AG04450 (cell line): ENCODE data around the gene MROH2A. TPM values are rescaled to one million over a fixed set of nuclear protein-coding genes. Genes with fewer than 3 reads are reported as not detected.

ENCODE experiments used
- CTCF ChIA-PET: fragments of 300-600, 350-600 bp; formaldehyde crosslinking; extraction: SDS; loops from one replicate; lab custom pipeline; 2022; ENCODE audit warnings: antibody characterized with exemption, inconsistent platforms; lab: Charles Lee
- POLR2A ChIA-PET: fragments of 350-600 bp; formaldehyde crosslinking; extraction: SDS; loops from one replicate; lab custom pipeline; 2021; ENCODE audit warnings: antibody characterized with exemption, inconsistent platforms; lab: Yijun Ruan, JAX
- DNase-seq: peaks from one replicate; pipeline ENCODE4 v3.0.0-alpha.2; 2011; ENCODE audit warnings: low read depth, low spot score
- H3K27ac ChIP-seq: one replicate; pipeline ENCODE4 v1.5.1; 2012; ENCODE audit warnings: low read depth, low read length, control low read depth
- H3K27me3 ChIP-seq: one replicate; pipeline ENCODE4 v1.6.0; 2012; ENCODE audit warnings: low read length; ENCODE audit not compliant: control insufficient read depth, insufficient read depth
- H3K4me3 ChIP-seq: 2 replicates; pipeline ENCODE4 v1.5.1; 2011; ENCODE audit warnings: mild to moderate bottlenecking, low read depth, low read length, control low read depth
- H3K9me3 ChIP-seq: 2 replicates; pipeline ENCODE4 v1.5.1; 2012; ENCODE audit warnings: low read length; ENCODE audit not compliant: control insufficient read depth, insufficient read depth
- polyA plus RNA-seq: library from polyadenylated mRNA; depleted of rRNA; stranded (reverse); fragments of >200 nt; gene quantifications from 2 replicates; pipeline ENCODE4 v1.2.3, GENCODE V29; 2011
- TF ChIP-seq, protein P1 (sequence below): IDR thresholded peaks from 2 replicates; pipeline ENCODE4 v1.5.1; 2011; ENCODE audit warnings: low read depth, low read length, control low read depth, inconsistent platforms

The MROH2A gene
- polyA plus RNA-seq, 1 experiment: not detected

- POLR2A ChIA-PET: no interaction called here
- H3K9me3 ChIP-seq: peaks cover 3% of the 10 kb centered on the region; the same call in 1 of the 2 replicates
- peaks cover 7% of the 10 kb centered on the region for H3K27me3 ChIP-seq
- TF ChIP-seq, protein P1, sequence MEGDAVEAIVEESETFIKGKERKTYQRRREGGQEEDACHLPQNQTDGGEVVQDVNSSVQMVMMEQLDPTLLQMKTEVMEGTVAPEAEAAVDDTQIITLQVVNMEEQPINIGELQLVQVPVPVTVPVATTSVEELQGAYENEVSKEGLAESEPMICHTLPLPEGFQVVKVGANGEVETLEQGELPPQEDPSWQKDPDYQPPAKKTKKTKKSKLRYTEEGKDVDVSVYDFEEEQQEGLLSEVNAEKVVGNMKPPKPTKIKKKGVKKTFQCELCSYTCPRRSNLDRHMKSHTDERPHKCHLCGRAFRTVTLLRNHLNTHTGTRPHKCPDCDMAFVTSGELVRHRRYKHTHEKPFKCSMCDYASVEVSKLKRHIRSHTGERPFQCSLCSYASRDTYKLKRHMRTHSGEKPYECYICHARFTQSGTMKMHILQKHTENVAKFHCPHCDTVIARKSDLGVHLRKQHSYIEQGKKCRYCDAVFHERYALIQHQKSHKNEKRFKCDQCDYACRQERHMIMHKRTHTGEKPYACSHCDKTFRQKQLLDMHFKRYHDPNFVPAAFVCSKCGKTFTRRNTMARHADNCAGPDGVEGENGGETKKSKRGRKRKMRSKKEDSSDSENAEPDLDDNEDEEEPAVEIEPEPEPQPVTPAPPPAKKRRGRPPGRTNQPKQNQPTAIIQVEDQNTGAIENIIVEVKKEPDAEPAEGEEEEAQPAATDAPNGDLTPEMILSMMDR: no peak
- no peak overlapping the region for H3K27ac ChIP-seq
- no peak for DNase-seq
- CTCF ChIA-PET: no interaction called here
- no peak overlapping the region for H3K4me3 ChIP-seq
Observed at GRCh38 chr2:233798335-233799086, 20.4 kb downstream of the MROH2A start.

- H3K27me3 ChIP-seq: peaks cover 7% of the 10 kb centered on the region
- POLR2A ChIA-PET: no interaction called here
Observed at GRCh38 chr2:233799087-233799665, 21.0 kb downstream of the MROH2A start.

GRCh38 chr2:233799716-233800115 lies 21.6 kb downstream of the MROH2A start:
- POLR2A ChIA-PET: no interaction called here
- no peak overlapping the region for H3K27ac ChIP-seq
- TF ChIP-seq, protein P1: no peak
- DNase-seq: no peak
- CTCF ChIA-PET: no interaction called here
- no peaks in the 10 kb centered on the region; the same call in 1 of the 2 replicates for H3K9me3 ChIP-seq
- H3K4me3 ChIP-seq: no peak overlapping the region
- peaks cover 7% of the 10 kb centered on the region for H3K27me3 ChIP-seq

More at GRCh38 chr2:233799087-233799665, 21.0 kb downstream of the MROH2A start:
- TF ChIP-seq, protein P1: no peak
- Histone ChIP-seq H3K9me3 (no peaks in the 10 kb centered on the region; the same call in 1 of the 2 replicates), H3K4me3 (no peak overlapping the region), H3K27ac (no peak overlapping the region)
- CTCF ChIA-PET: no interaction called here
- no peak for DNase-seq

DNA sequence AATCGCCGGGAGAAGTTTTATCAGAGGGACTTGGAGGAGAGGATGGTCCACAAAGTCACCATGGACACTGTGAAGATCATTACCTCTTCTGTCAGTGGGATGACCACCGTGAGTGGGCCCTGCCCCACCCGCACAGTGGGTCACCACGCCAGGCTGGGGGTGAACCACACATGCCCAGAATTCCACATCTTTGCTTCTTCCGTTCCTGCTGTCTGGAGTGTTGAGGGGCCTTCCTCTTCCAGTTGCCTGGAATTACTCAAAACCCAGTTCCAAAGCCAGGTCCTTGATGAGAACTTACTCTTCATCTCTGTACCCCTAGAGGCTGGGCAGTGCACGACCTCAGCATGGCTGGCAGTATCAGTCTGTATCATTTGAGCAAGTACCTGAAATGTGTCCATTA lies 22.1 kb downstream of the MROH2A start:
- no peak for DNase-seq
- POLR2A ChIA-PET: no interaction called here
- CTCF ChIA-PET: no interaction called here

More for the DNA sequence above, 22.1 kb downstream of the MROH2A start:
- no peaks in the 10 kb centered on the region; the same call in 1 of the 2 replicates for H3K9me3 ChIP-seq
- H3K27ac ChIP-seq: no peak overlapping the region
- TF ChIP-seq, protein P1: no peak
- no peak overlapping the region for H3K4me3 ChIP-seq
- peaks cover 7% of the 10 kb centered on the region for H3K27me3 ChIP-seq
